GM23338 (cell line): ENCODE results near the gene PRDM1. TPM values are rescaled to one million over a fixed set of nuclear protein-coding genes. Genes with fewer than 3 reads are reported as not detected.

Experiments used
- ATAC-seq: fragments of 200-7000 bp; cut with Tn5 transposase; 3 replicates; pipeline ENCODE4 v1.9.1; 2020
- DNase-seq: peaks from one replicate; pipeline ENCODE4 v3.0.0-alpha.2; 2015; ENCODE audit warnings: low spot score
- H2AFZ ChIP-seq: fragments of 200-600 bp; sonication (generic); 2 replicates; pipeline ENCODE4 v1.8.0; 2016; ENCODE audit warnings: antibody characterized with exemption, mild to moderate bottlenecking, moderate library complexity
- H3F3A ChIP-seq: fragments of 200-600 bp; sonication (generic); replicated peaks from 2 replicates; pipeline ENCODE4 v1.8.0; 2017; ENCODE audit warnings: antibody characterized with exemption, mixed run types, low read depth
- H3K27ac ChIP-seq: fragments of 200-600 bp; sonication (generic); 2 replicates; pipeline ENCODE4 v1.6.1; 2016; ENCODE audit warnings: low read depth
- H3K27me3 ChIP-seq: fragments of 200-600 bp; sonication (generic); 2 replicates; pipeline ENCODE4 v1.8.0; 2016; ENCODE audit warnings: mild to moderate bottlenecking, mixed run types, moderate library complexity; ENCODE audit not compliant: insufficient read depth
- H3K36me3 ChIP-seq: fragments of 200-600 bp; sonication (generic); 2 replicates; pipeline ENCODE4 v1.8.0; 2016; ENCODE audit warnings: mild to moderate bottlenecking; ENCODE audit not compliant: insufficient read depth
- H3K4me1 ChIP-seq: fragments of 200-600 bp; sonication (generic); 2 replicates; pipeline ENCODE4 v1.8.0; 2016; ENCODE audit warnings: mild to moderate bottlenecking, moderate library complexity; ENCODE audit not compliant: insufficient read depth
- H3K4me2 ChIP-seq: fragments of 200-600 bp; sonication (generic); 2 replicates; pipeline ENCODE4 v1.7.1; 2017; ENCODE audit warnings: mixed run types
- H3K4me3 ChIP-seq: fragments of 200-600 bp; sonication (generic); 2 replicates; pipeline ENCODE4 v1.6.1; 2016; ENCODE audit warnings: mixed run types
- H3K79me2 ChIP-seq: fragments of 200-600 bp; sonication (generic); replicated peaks from 2 replicates; pipeline ENCODE4 v1.8.0; 2017; ENCODE audit warnings: mild to moderate bottlenecking; ENCODE audit not compliant: insufficient read depth
- H3K9me2 ChIP-seq: fragments of 200-600 bp; sonication (generic); 2 replicates; pipeline ENCODE4 v1.8.0; 2017; ENCODE audit not compliant: insufficient read depth
- H4K20me1 ChIP-seq: fragments of 200-600 bp; sonication (generic); replicated peaks from 2 replicates; pipeline ENCODE4 v1.8.0; 2017; ENCODE audit warnings: mild to moderate bottlenecking; ENCODE audit not compliant: insufficient read depth
- H3K27ac Mint-ChIP-seq: 2 replicates; pipeline ENCODE4 v1.8.0; 2020; ENCODE audit warnings: inconsistent platforms, mild to moderate bottlenecking, moderate library complexity, mixed read lengths
- H3K27me3 Mint-ChIP-seq: 3 replicates; pipeline ENCODE4 v1.8.0; 2022; ENCODE audit warnings: low read depth, mild to moderate bottlenecking, moderate library complexity, mixed read lengths, inconsistent platforms; ENCODE audit not compliant: insufficient read depth, poor library complexity
- H3K36me3 Mint-ChIP-seq: 3 replicates; pipeline ENCODE4 v1.8.0; 2021; ENCODE audit warnings: low read depth, mild to moderate bottlenecking, inconsistent platforms, moderate library complexity, mixed read lengths
- H3K4me1 Mint-ChIP-seq: 3 replicates; pipeline ENCODE4 v1.8.0; 2020; ENCODE audit warnings: mild to moderate bottlenecking, inconsistent platforms, mixed read lengths
- H3K4me3 Mint-ChIP-seq: 3 replicates; pipeline ENCODE4 v1.8.0; 2021; ENCODE audit warnings: moderate library complexity, mild to moderate bottlenecking, inconsistent platforms, mixed read lengths
- H3K9me3 Mint-ChIP-seq: 3 replicates; pipeline ENCODE4 v1.8.0; 2020; ENCODE audit warnings: moderate library complexity, mild to moderate bottlenecking, inconsistent platforms, mixed read lengths
- CREB1 ChIP-seq: fragments of 250-450 bp; sonication (Bioruptor Pico); IDR thresholded peaks from 2 replicates; pipeline ENCODE4 v1.5.0; 2020; ENCODE audit warnings: low read depth, mild to moderate bottlenecking, moderate library complexity
- EZH2 ChIP-seq: fragments of 200-600 bp; sonication (generic); IDR thresholded peaks from one replicate; pipeline ENCODE4 v1.8.0; 2017; ENCODE audit warnings: antibody characterized with exemption, mild to moderate bottlenecking, low read depth; ENCODE audit not compliant: unreplicated experiment
- EZH2phosphoT487 ChIP-seq: fragments of 200-600 bp; sonication (generic); IDR thresholded peaks from one replicate; pipeline ENCODE4 v1.8.1; 2018; ENCODE audit warnings: antibody characterized with exemption; ENCODE audit not compliant: unreplicated experiment
- JUNB ChIP-seq: IDR thresholded peaks from one replicate; pipeline ENCODE4 v1.6.1; 2016; ENCODE audit warnings: antibody characterized with exemption; ENCODE audit not compliant: unreplicated experiment
- NANOG ChIP-seq: IDR thresholded peaks from 2 replicates; pipeline ENCODE4 v1.6.1; 2016; ENCODE audit warnings: antibody characterized with exemption, borderline replicate concordance
- POLR2AphosphoS5 ChIP-seq: IDR thresholded peaks from 2 replicates; pipeline ENCODE4 v1.6.1; 2016; ENCODE audit warnings: antibody characterized with exemption, low read depth
- STAT1 ChIP-seq: IDR thresholded peaks from one replicate; pipeline ENCODE4 v1.6.1; 2016; ENCODE audit warnings: antibody characterized with exemption; ENCODE audit not compliant: unreplicated experiment
- ZNF114 ChIP-seq: fragments of 250-450 bp; sonication (Bioruptor Pico); IDR thresholded peaks from 2 replicates; pipeline ENCODE4 v1.5.0; 2020; ENCODE audit warnings: mild to moderate bottlenecking, moderate library complexity
- ZNF331 ChIP-seq: fragments of 250-450 bp; sonication (Bioruptor Pico); IDR thresholded peaks from 2 replicates; pipeline ENCODE4 v1.5.0; 2020; ENCODE audit warnings: low read depth, mild to moderate bottlenecking, moderate library complexity
- polyA plus RNA-seq: library from polyadenylated mRNA; unstranded; fragments of >200 nt; fragmentation: Nextera tagmentation; extraction: Ambion mirVana; gene quantifications from 2 replicates; pipeline ENCODE4 v1.2.1, GENCODE V29; 2016
- total RNA-seq: library from RNA; depleted of rRNA; stranded (reverse); fragments of >200 nt; shearing (Covaris generic); gene quantifications from 2 replicates; pipeline ENCODE4 v1.2.3, GENCODE V29; 2014
- TF ChIP-seq, protein P1 (sequence below): IDR thresholded peaks from one replicate; pipeline ENCODE4 v1.6.1; 2018; ENCODE audit warnings: antibody characterized with exemption; ENCODE audit not compliant: unreplicated experiment
- TF ChIP-seq, protein P2 (sequence below): IDR thresholded peaks from 2 replicates; pipeline ENCODE4 v1.6.1; 2016; ENCODE audit warnings: antibody characterized with exemption
- TF ChIP-seq, protein P3 (sequence below): fragments of 250-450 bp; sonication (Bioruptor Pico); IDR thresholded peaks from 2 replicates; pipeline ENCODE4 v1.5.0; 2020; ENCODE audit warnings: mild to moderate bottlenecking, moderate library complexity
- TF ChIP-seq, protein P4 (sequence below), 2 experiments: fragments of 200-600 bp in 1 of 2; sonication (generic) in 1 of 2; conservative IDR thresholded peaks; 2 replicates each; pipeline versions ENCODE4 v1.5.1 to v1.6.1; 2016 to 2017; ENCODE audit warnings: antibody characterized with exemption in 2 of 2, low read depth in 2 of 2, mild to moderate bottlenecking in 2 of 2, moderate library complexity in 1 of 2

The PRDM1 gene
- total and polyA plus RNA-seq, 2 experiments from 2014 or later = 0.65 to 0.73 TPM

DNA sequence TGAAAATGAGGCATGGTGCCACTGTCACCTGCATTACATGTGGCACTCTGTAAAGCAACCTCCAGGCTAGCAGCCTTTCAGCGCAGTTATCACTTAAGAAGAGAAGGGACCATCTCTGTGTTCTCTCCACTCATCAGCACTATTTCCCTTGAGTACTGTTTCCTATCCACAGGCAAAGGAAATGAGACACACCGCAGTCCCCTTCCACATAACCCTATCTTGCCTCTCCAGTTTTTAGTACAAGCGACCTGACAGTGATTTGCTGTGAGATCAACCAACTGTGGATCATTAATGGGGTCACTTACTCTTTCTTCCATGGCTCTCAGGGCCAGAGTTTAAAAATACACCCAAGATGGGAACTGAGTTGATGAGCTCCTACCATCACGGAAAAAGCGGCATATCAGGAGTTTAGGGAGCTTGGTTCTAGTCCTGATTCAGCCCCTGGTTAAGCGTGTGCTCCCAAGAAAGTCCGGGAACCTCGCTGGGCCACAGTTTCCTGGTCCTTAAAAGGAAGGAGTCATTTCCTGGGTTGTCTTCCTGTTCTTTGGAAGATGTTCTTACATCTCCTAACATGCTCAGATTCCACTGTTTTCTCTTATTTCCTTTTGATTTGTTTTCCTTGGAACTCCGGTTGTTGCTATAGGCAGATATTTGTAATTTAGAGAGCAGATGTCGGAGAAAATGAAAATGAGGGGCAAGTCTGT lies 27.3 kb downstream of the PRDM1 start:
- no peaks in the 10 kb centered on the region for H4K20me1 ChIP-seq
- no peak overlapping the region for H3K4me2 ChIP-seq
- TF ChIP-seq EZH2phosphoT487 (no peak), STAT1 (no peak), ZNF331 (no peak), NANOG (no peak), ZNF114 (CRISPR knock-in tag) (no peak), EZH2 (no peak), CREB1 (no peak), POLR2AphosphoS5 (no peak), JUNB (no peak)
- TF ChIP-seq, protein P1, sequence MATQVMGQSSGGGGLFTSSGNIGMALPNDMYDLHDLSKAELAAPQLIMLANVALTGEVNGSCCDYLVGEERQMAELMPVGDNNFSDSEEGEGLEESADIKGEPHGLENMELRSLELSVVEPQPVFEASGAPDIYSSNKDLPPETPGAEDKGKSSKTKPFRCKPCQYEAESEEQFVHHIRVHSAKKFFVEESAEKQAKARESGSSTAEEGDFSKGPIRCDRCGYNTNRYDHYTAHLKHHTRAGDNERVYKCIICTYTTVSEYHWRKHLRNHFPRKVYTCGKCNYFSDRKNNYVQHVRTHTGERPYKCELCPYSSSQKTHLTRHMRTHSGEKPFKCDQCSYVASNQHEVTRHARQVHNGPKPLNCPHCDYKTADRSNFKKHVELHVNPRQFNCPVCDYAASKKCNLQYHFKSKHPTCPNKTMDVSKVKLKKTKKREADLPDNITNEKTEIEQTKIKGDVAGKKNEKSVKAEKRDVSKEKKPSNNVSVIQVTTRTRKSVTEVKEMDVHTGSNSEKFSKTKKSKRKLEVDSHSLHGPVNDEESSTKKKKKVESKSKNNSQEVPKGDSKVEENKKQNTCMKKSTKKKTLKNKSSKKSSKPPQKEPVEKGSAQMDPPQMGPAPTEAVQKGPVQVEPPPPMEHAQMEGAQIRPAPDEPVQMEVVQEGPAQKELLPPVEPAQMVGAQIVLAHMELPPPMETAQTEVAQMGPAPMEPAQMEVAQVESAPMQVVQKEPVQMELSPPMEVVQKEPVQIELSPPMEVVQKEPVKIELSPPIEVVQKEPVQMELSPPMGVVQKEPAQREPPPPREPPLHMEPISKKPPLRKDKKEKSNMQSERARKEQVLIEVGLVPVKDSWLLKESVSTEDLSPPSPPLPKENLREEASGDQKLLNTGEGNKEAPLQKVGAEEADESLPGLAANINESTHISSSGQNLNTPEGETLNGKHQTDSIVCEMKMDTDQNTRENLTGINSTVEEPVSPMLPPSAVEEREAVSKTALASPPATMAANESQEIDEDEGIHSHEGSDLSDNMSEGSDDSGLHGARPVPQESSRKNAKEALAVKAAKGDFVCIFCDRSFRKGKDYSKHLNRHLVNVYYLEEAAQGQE = no peak
- TF ChIP-seq, protein P2, sequence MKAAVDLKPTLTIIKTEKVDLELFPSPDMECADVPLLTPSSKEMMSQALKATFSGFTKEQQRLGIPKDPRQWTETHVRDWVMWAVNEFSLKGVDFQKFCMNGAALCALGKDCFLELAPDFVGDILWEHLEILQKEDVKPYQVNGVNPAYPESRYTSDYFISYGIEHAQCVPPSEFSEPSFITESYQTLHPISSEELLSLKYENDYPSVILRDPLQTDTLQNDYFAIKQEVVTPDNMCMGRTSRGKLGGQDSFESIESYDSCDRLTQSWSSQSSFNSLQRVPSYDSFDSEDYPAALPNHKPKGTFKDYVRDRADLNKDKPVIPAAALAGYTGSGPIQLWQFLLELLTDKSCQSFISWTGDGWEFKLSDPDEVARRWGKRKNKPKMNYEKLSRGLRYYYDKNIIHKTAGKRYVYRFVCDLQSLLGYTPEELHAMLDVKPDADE = no peak
- TF ChIP-seq, protein P3, sequence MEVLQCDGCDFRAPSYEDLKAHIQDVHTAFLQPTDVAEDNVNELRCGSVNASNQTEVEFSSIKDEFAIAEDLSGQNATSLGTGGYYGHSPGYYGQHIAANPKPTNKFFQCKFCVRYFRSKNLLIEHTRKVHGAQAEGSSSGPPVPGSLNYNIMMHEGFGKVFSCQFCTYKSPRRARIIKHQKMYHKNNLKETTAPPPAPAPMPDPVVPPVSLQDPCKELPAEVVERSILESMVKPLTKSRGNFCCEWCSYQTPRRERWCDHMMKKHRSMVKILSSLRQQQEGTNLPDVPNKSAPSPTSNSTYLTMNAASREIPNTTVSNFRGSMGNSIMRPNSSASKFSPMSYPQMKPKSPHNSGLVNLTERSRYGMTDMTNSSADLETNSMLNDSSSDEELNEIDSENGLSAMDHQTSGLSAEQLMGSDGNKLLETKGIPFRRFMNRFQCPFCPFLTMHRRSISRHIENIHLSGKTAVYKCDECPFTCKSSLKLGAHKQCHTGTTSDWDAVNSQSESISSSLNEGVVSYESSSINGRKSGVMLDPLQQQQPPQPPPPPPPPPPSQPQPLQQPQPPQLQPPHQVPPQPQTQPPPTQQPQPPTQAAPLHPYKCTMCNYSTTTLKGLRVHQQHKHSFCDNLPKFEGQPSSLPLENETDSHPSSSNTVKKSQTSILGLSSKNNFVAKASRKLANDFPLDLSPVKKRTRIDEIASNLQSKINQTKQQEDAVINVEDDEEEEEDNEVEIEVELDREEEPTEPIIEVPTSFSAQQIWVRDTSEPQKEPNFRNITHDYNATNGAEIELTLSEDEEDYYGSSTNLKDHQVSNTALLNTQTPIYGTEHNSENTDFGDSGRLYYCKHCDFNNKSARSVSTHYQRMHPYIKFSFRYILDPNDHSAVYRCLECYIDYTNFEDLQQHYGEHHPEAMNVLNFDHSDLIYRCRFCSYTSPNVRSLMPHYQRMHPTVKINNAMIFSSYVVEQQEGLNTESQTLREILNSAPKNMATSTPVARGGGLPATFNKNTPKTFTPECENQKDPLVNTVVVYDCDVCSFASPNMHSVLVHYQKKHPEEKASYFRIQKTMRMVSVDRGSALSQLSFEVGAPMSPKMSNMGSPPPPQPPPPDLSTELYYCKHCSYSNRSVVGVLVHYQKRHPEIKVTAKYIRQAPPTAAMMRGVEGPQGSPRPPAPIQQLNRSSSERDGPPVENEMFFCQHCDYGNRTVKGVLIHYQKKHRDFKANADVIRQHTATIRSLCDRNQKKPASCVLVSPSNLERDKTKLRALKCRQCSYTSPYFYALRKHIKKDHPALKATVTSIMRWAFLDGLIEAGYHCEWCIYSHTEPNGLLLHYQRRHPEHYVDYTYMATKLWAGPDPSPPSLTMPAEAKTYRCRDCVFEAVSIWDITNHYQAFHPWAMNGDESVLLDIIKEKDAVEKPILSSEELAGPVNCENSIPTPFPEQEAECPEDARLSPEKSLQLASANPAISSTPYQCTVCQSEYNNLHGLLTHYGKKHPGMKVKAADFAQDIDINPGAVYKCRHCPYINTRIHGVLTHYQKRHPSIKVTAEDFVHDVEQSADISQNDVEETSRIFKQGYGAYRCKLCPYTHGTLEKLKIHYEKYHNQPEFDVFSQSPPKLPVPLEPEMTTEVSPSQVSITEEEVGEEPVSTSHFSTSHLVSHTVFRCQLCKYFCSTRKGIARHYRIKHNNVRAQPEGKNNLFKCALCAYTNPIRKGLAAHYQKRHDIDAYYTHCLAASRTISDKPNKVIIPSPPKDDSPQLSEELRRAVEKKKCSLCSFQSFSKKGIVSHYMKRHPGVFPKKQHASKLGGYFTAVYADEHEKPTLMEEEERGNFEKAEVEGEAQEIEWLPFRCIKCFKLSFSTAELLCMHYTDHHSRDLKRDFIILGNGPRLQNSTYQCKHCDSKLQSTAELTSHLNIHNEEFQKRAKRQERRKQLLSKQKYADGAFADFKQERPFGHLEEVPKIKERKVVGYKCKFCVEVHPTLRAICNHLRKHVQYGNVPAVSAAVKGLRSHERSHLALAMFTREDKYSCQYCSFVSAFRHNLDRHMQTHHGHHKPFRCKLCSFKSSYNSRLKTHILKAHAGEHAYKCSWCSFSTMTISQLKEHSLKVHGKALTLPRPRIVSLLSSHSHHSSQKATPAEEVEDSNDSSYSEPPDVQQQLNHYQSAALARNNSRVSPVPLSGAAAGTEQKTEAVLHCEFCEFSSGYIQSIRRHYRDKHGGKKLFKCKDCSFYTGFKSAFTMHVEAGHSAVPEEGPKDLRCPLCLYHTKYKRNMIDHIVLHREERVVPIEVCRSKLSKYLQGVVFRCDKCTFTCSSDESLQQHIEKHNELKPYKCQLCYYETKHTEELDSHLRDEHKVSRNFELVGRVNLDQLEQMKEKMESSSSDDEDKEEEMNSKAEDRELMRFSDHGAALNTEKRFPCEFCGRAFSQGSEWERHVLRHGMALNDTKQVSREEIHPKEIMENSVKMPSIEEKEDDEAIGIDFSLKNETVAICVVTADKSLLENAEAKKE (CRISPR knock-in tag) = no peak
- TF ChIP-seq, protein P4, sequence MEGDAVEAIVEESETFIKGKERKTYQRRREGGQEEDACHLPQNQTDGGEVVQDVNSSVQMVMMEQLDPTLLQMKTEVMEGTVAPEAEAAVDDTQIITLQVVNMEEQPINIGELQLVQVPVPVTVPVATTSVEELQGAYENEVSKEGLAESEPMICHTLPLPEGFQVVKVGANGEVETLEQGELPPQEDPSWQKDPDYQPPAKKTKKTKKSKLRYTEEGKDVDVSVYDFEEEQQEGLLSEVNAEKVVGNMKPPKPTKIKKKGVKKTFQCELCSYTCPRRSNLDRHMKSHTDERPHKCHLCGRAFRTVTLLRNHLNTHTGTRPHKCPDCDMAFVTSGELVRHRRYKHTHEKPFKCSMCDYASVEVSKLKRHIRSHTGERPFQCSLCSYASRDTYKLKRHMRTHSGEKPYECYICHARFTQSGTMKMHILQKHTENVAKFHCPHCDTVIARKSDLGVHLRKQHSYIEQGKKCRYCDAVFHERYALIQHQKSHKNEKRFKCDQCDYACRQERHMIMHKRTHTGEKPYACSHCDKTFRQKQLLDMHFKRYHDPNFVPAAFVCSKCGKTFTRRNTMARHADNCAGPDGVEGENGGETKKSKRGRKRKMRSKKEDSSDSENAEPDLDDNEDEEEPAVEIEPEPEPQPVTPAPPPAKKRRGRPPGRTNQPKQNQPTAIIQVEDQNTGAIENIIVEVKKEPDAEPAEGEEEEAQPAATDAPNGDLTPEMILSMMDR (conservative IDR thresholded peaks at IDR 0.05; ENCODE audit: low read depth in 2 of 2) = no peak
- no peaks in the 10 kb centered on the region for H3K27me3 ChIP-seq
- H3K4me3 ChIP-seq = no peak overlapping the region
- H3F3A ChIP-seq = no peaks in the 10 kb centered on the region
- H2AFZ ChIP-seq = 0 out of 2 replicates have a peak overlapping the region, but pooled peaks have one; percentile 5
- peaks cover 7% of the 10 kb centered on the region; the same call in 1 of the 2 replicates for H3K9me2 ChIP-seq
- ATAC-seq (no peak), DNase-seq (no peak)
- H3K79me2 ChIP-seq = no peaks in the 10 kb centered on the region
- no peak overlapping the region for H3K27ac ChIP-seq
- no peak overlapping the region for H3K4me3 Mint-ChIP-seq
- no peaks in the 10 kb centered on the region for H3K36me3 ChIP-seq
- H3K4me1 Mint-ChIP-seq = no peaks in the 10 kb centered on the region
- no peaks in the 10 kb centered on the region for H3K4me1 ChIP-seq
- no peak overlapping the region for H3K27ac Mint-ChIP-seq
- no peaks in the 10 kb centered on the region for H3K9me3 Mint-ChIP-seq
- no peaks in the 10 kb centered on the region for H3K27me3 Mint-ChIP-seq
- H3K36me3 Mint-ChIP-seq = no peaks in the 10 kb centered on the region
